Skeletal muscle satellite cell (primary cell): Measurements from ENCODE around the gene VCX3A.

ENCODE experiments used
- H3K27me3 ChIP-seq: 2 replicates; pipeline ENCODE4 v1.7.0; 2013; ENCODE audit warnings: low read length; ENCODE audit not compliant: control insufficient read depth, insufficient read depth
- H3K36me3 ChIP-seq: 2 replicates; pipeline ENCODE4 v1.7.0; 2013; ENCODE audit warnings: mild to moderate bottlenecking, control low read depth, low read length; ENCODE audit not compliant: insufficient read depth
- H3K4me1 ChIP-seq: 2 replicates; pipeline ENCODE4 v1.7.0; 2013; ENCODE audit warnings: low read length; ENCODE audit not compliant: control insufficient read depth, insufficient read depth
- H3K4me2 ChIP-seq: 2 replicates; pipeline ENCODE4 v1.7.0; 2013; ENCODE audit warnings: mild to moderate bottlenecking, low read length
- H3K4me3 ChIP-seq: 2 replicates; pipeline ENCODE4 v1.7.0; 2013; ENCODE audit warnings: low read length
- H3K9ac ChIP-seq: 2 replicates; pipeline ENCODE4 v1.7.0; 2013; ENCODE audit warnings: mild to moderate bottlenecking, low read depth, low read length, moderate library complexity
- H3K9me3 ChIP-seq: replicated peaks from 2 replicates; pipeline ENCODE4 v1.7.0; 2013; ENCODE audit warnings: mild to moderate bottlenecking, control low read depth, low read length

VCX3A gene

DNA sequence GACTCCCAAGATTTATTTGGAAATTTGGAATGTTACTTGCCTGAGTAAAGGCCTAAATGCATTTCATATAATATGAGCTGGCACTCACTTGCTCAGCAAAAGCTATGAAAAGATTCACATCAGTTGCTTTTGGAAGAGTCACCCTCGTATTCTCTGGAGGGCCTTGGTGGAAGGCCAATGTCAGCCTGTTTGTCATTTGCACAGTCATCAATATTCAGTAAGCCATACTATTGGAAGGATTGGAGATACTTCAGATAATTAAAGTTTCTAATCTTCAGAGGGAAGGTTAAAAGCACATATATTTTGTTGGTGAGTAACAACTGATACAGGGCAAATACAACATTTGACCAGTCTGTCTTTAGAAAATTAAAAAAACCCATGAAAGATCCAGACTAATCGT lies 36.6 kb downstream of the VCX3A start:
- H3K4me3 ChIP-seq, result no peak overlapping the region
- no peaks in the 10 kb centered on the region for H3K4me1 ChIP-seq
- peaks cover 7% of the 10 kb centered on the region for H3K9me3 ChIP-seq
- no peaks in the 10 kb centered on the region for H3K27me3 ChIP-seq
- no peak overlapping the region for H3K4me2 ChIP-seq
- no peaks in the 10 kb centered on the region for H3K36me3 ChIP-seq
- no peak overlapping the region for H3K9ac ChIP-seq
